ENCODE results near the gene ADIPOR2. TPM values are rescaled to one million over a fixed set of nuclear protein-coding genes. Genes with fewer than 3 reads are reported as not detected.

The ADIPOR2 gene
- total and polyA plus RNA-seq, 2 experiments from 2014 or later: 5.8 to 25.7 TPM

GRCh38 chr12:1782215-1782614, 91.3 kb downstream of the ADIPOR2 start:
- no peak for DNase-seq (ENCODE audit: low read depth in 1 of 2, low spot score in 1 of 2)
- no peaks in the 10 kb centered on the region for H3K27me3 ChIP-seq
- no peaks in the 10 kb centered on the region for H3K9me3 ChIP-seq (ENCODE audit: low read depth)
- TF ChIP-seq, protein P1, sequence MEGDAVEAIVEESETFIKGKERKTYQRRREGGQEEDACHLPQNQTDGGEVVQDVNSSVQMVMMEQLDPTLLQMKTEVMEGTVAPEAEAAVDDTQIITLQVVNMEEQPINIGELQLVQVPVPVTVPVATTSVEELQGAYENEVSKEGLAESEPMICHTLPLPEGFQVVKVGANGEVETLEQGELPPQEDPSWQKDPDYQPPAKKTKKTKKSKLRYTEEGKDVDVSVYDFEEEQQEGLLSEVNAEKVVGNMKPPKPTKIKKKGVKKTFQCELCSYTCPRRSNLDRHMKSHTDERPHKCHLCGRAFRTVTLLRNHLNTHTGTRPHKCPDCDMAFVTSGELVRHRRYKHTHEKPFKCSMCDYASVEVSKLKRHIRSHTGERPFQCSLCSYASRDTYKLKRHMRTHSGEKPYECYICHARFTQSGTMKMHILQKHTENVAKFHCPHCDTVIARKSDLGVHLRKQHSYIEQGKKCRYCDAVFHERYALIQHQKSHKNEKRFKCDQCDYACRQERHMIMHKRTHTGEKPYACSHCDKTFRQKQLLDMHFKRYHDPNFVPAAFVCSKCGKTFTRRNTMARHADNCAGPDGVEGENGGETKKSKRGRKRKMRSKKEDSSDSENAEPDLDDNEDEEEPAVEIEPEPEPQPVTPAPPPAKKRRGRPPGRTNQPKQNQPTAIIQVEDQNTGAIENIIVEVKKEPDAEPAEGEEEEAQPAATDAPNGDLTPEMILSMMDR (IDR thresholded peaks at IDR 0.05; ENCODE audit: low read depth, low read length): no peak
- no peak overlapping the region for H3K4me3 ChIP-seq
- H3K36me3 ChIP-seq: peaks cover 5% of the 10 kb centered on the region
- peak overlapping the region; percentile 39 for H3K27ac ChIP-seq
- H3K4me1 ChIP-seq (ENCODE audit: low read depth): peaks cover 17% of the 10 kb centered on the region

DNA sequence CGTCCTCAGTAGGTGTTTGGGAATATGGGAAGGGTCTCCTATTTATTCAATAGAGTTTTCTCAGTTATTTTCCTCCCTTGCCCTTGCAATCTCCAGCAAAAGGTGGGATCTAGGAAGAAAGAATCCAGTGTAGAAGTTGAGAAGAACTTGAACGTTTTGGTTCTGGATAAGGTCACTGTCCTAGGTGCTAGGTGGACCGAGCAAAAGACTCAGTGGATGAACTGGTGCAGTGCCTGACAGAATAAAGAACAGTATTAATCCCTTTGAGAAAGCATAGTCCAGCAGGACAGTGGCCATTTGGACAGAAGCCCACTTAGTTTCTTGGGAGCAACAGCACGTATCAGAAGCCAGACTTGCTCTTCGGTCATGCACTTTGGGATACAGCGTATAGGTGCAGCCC, 96.8 kb downstream of the ADIPOR2 start:
- TF ChIP-seq, protein P1 (IDR thresholded peaks at IDR 0.05; ENCODE audit: low read depth, low read length): no peak
- DNase-seq (ENCODE audit: low read depth in 1 of 2, low spot score in 1 of 2): no peak
- peaks cover 5% of the 10 kb centered on the region for H3K36me3 ChIP-seq
- no peaks in the 10 kb centered on the region for H3K27me3 ChIP-seq
- H3K4me3 ChIP-seq: no peak overlapping the region
- H3K9me3 ChIP-seq (ENCODE audit: low read depth): no peaks in the 10 kb centered on the region
- H3K4me1 ChIP-seq (ENCODE audit: low read depth): peaks cover under 1% of the 10 kb centered on the region
- no peak overlapping the region for H3K27ac ChIP-seq

GRCh38 chr12:1790444-1790843, 99.6 kb downstream of the ADIPOR2 start:
- Histone ChIP-seq H3K4me1 (ENCODE audit: low read depth) (no peaks in the 10 kb centered on the region), H3K27ac (no peak overlapping the region), H3K27me3 (no peaks in the 10 kb centered on the region), H3K36me3 (no peaks in the 10 kb centered on the region), H3K9me3 (ENCODE audit: low read depth) (no peaks in the 10 kb centered on the region), H3K4me3 (no peak overlapping the region)
- TF ChIP-seq, protein P1 (IDR thresholded peaks at IDR 0.05; ENCODE audit: low read depth, low read length): no peak
- no peak for DNase-seq (ENCODE audit: low read depth in 1 of 2, low spot score in 1 of 2)

DNA sequence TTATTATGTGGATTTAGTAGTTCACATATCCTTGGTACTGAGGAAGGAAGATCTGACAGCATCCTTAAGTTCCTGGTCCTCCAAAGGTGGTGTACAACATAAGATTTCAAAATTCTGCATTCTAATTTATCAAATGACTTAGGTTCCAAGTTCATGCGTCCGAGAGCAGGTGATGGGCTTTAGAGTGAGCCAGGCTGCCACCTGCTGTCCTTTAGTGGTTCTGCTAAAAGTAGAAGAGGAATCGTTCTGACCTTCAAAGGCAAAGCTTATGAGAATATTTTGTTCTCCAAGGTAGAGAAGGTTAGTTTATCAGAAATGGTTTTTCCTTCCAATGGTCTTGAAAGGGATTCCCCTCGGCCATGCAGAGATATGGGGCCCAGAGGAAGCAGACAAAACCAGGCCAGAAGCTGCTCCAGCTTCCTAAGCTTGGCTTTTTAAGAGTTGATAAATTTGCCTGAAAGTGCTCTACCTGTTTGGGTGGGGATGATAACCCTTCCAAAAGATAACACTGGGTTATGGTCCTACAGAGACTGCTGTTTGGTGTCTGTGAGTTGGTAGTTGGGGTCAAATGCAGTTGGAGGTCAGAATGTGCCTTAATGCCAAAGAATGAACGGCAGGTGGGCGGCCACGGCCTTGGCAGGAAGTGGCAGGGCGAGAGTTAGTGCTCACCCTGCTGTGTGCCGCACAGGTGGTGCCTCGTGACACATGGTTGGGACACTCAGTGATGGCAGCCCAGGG, 100.4 kb downstream of the ADIPOR2 start:
- Histone ChIP-seq H3K27me3 (no peaks in the 10 kb centered on the region), H3K4me3 (no peak overlapping the region), H3K36me3 (no peaks in the 10 kb centered on the region), H3K9me3 (ENCODE audit: low read depth) (no peaks in the 10 kb centered on the region), H3K27ac (no peak overlapping the region), H3K4me1 (ENCODE audit: low read depth) (no peaks in the 10 kb centered on the region)
- DNase-seq (ENCODE audit: low read depth in 1 of 2, low spot score in 1 of 2): peak; percentile 78 to 79
- TF ChIP-seq, protein P1 (IDR thresholded peaks at IDR 0.05; ENCODE audit: low read depth, low read length): peak; percentile 86

GRCh38 chr12:1792406-1792805, 101.5 kb downstream of the ADIPOR2 start:
- DNase-seq (ENCODE audit: low read depth in 1 of 2, low spot score in 1 of 2): no peak
- Histone ChIP-seq H3K27ac (no peak overlapping the region), H3K36me3 (no peaks in the 10 kb centered on the region), H3K4me3 (no peak overlapping the region), H3K9me3 (ENCODE audit: low read depth) (no peaks in the 10 kb centered on the region), H3K27me3 (no peaks in the 10 kb centered on the region), H3K4me1 (ENCODE audit: low read depth) (no peaks in the 10 kb centered on the region)
- TF ChIP-seq, protein P1 (IDR thresholded peaks at IDR 0.05; ENCODE audit: low read depth, low read length): no peak
